HG03045 (cell line): Measurements from ENCODE around the gene ATP8B4.
"Not testable (repeated sequence)": the region's sequence is repeated elsewhere in the genome, so short reads cannot be mapped to it uniquely, and the experiment has no call there.

Experiments used
- ATAC-seq: cut with Tn5 transposase; IDR thresholded peaks from one replicate; pipeline ENCODE4 v1.9.1; 2021; ENCODE audit warnings: mild to moderate bottlenecking, moderate library complexity; ENCODE audit not compliant: unreplicated experiment

Gene ATP8B4

GRCh38 chr15:50141856-50142255 is 22.8 kb upstream of the ATP8B4 start:
- no peak for ATAC-seq

GRCh38 chr15:50140983-50141382 is 21.9 kb upstream of the ATP8B4 start:
- no peak for ATAC-seq

GRCh38 chr15:50140098-50140497 is 21.1 kb upstream of the ATP8B4 start:
- ATAC-seq, result no peak

GRCh38 chr15:50138391-50138790 is 19.4 kb upstream of the ATP8B4 start:
- ATAC-seq, result no peak

GRCh38 chr15:50137893-50138292 is 18.9 kb upstream of the ATP8B4 start:
- no peak for ATAC-seq

GRCh38 chr15:50137330-50137761 is 18.3 kb upstream of the ATP8B4 start:
- ATAC-seq, result no peak

GRCh38 chr15:50135031-50135551 is 16.1 kb upstream of the ATP8B4 start:
- peak; percentile 58 for ATAC-seq

GRCh38 chr15:50134524-50135024 is 15.5 kb upstream of the ATP8B4 start:
- ATAC-seq, result peak; percentile 76

GRCh38 chr15:50132251-50132984 is 13.4 kb upstream of the ATP8B4 start:
- not testable (repeated sequence) for ATAC-seq

- ATAC-seq, result no peak
These were observed 12.6 kb upstream of the ATP8B4 start for GRCh38 chr15:50131617-50132016.

GRCh38 chr15:50128266-50128665 is 9.2 kb upstream of the ATP8B4 start:
- no peak for ATAC-seq

- ATAC-seq, result no peak
These were observed 8.3 kb upstream of the ATP8B4 start for GRCh38 chr15:50127255-50127777.

GRCh38 chr15:50126072-50126471 is 7.0 kb upstream of the ATP8B4 start:
- no peak for ATAC-seq

GRCh38 chr15:50124631-50125030 is 5.6 kb upstream of the ATP8B4 start:
- no peak for ATAC-seq

- no peak for ATAC-seq
These were observed 5.0 kb upstream of the ATP8B4 start for GRCh38 chr15:50123861-50124557.

GRCh38 chr15:50120729-50121128 is 1.7 kb upstream of the ATP8B4 start:
- no peak for ATAC-seq

- ATAC-seq, result no peak
These were observed 1.5 kb downstream of the ATP8B4 start for GRCh38 chr15:50117431-50118027.

- ATAC-seq, result no peak
These were observed 2.6 kb downstream of the ATP8B4 start for GRCh38 chr15:50116477-50116876.

GRCh38 chr15:50113992-50114780 is 4.8 kb downstream of the ATP8B4 start:
- ATAC-seq, result no peak

GRCh38 chr15:50113187-50113505 is 5.9 kb downstream of the ATP8B4 start:
- ATAC-seq, result no peak
